IMR-90 (cell line): Measurements from ENCODE around the gene OR2T4. TPM values are rescaled to one million over a fixed set of nuclear protein-coding genes. Genes with fewer than 3 reads are reported as not detected.

Source experiments
- ATAC-seq: fragments of 200-7000 bp; cut with Tn5 transposase; 2 replicates; pipeline ENCODE4 v1.9.1; 2020; ENCODE audit warnings: low read depth, mild to moderate bottlenecking, moderate library complexity
- BruUV-seq: library from RNA; stranded (reverse); fragments of 400-500 nt; replicated peaks from 2 replicates; lab custom pipeline; 2021; lab: Mats Ljungman, UMichigan
- CTCF ChIA-PET: fragments of 300-600 bp; formaldehyde crosslinking; extraction: SDS; loops from one replicate; lab custom pipeline; 2021; ENCODE audit warnings: antibody characterized with exemption; lab: Yijun Ruan, JAX
- POLR2A ChIA-PET: fragments of 300-600 bp; sonication (Branson Sonifier 250); formaldehyde crosslinking; loops from one replicate; lab custom pipeline; 2022; ENCODE audit warnings: antibody characterized with exemption; ENCODE audit not compliant: unreplicated experiment; lab: Charles Lee
- DNase-seq: peaks from one replicate; pipeline ENCODE4 v3.0.0; 2013
- H2AFZ ChIP-seq: replicated peaks from 2 replicates; pipeline ENCODE3; 2013; ENCODE audit warnings: low read length, mild to moderate bottlenecking; ENCODE audit not compliant: poor library complexity
- H2AK5ac ChIP-seq: 2 replicates; pipeline ENCODE4 v1.6.1; 2013; ENCODE audit warnings: low read depth, low read length, inconsistent platforms
- H2AK9ac ChIP-seq: replicated peaks from 2 replicates; pipeline ENCODE3; 2013; ENCODE audit warnings: mild to moderate bottlenecking, low read depth, low read length, moderate library complexity; ENCODE audit not compliant: poor library complexity
- H2BK120ac ChIP-seq: 2 replicates; pipeline ENCODE4 v1.6.1; 2013; ENCODE audit warnings: low read depth, low read length, inconsistent platforms
- H2BK15ac ChIP-seq: 3 replicates; pipeline ENCODE4 v1.6.1; 2013; ENCODE audit warnings: low read depth, low read length, inconsistent platforms
- H2BK20ac ChIP-seq: 2 replicates; pipeline ENCODE4 v1.6.1; 2013; ENCODE audit warnings: low read depth, mild to moderate bottlenecking, inconsistent platforms, low read length, moderate library complexity
- H2BK5ac ChIP-seq: 2 replicates; pipeline ENCODE4 v1.6.1; 2013; ENCODE audit warnings: mild to moderate bottlenecking, low read depth, low read length, inconsistent platforms; ENCODE audit not compliant: poor library complexity, severe bottlenecking
- H3K14ac ChIP-seq: replicated peaks from 2 replicates; pipeline ENCODE4 v1.6.1; 2013; ENCODE audit warnings: low read depth, low read length, inconsistent platforms
- H3K18ac ChIP-seq: 2 replicates; pipeline ENCODE4 v1.6.1; 2013; ENCODE audit warnings: low read depth, low read length, control low read depth
- H3K23ac ChIP-seq: 2 replicates; pipeline ENCODE4 v1.6.1; 2013; ENCODE audit warnings: low read depth, low read length, inconsistent platforms
- H3K27ac ChIP-seq: 2 replicates; pipeline ENCODE4 v1.5.1; 2013; ENCODE audit warnings: mild to moderate bottlenecking, control low read depth, low read length; ENCODE audit not compliant: insufficient read depth
- H3K27me3 ChIP-seq: 2 replicates; pipeline ENCODE4 v1.6.1; 2013; ENCODE audit warnings: low read length; ENCODE audit not compliant: control insufficient read depth, insufficient read depth
- H3K36me3 ChIP-seq: 2 replicates; pipeline ENCODE4 v1.6.1; 2013; ENCODE audit warnings: low read length, mixed read lengths; ENCODE audit not compliant: control insufficient read depth, insufficient read depth
- H3K4ac ChIP-seq: 2 replicates; pipeline ENCODE4 v1.6.1; 2013; ENCODE audit warnings: low read depth, low read length, inconsistent platforms
- H3K4me1 ChIP-seq: 2 replicates; pipeline ENCODE4 v1.6.1; 2013; ENCODE audit warnings: low read length, mixed read lengths; ENCODE audit not compliant: control insufficient read depth, insufficient read depth
- H3K4me2 ChIP-seq: 2 replicates; pipeline ENCODE4 v1.6.1; 2013; ENCODE audit warnings: low read depth, mild to moderate bottlenecking, control low read depth, low read length, moderate library complexity
- H3K4me3 ChIP-seq: 2 replicates; pipeline ENCODE4 v1.5.1; 2013; ENCODE audit warnings: low read depth, mild to moderate bottlenecking, control low read depth, low read length, moderate library complexity; ENCODE audit not compliant: insufficient read depth
- H3K56ac ChIP-seq: 2 replicates; pipeline ENCODE4 v1.6.1; 2013; ENCODE audit warnings: low read length, inconsistent platforms; ENCODE audit not compliant: insufficient read depth; ENCODE audit errors: extremely low read depth
- H3K79me1 ChIP-seq, 2 experiments: 2 replicates each; pipeline ENCODE4 v1.6.1; 2013; ENCODE audit warnings: low read length in 2 of 2, inconsistent platforms in 1 of 2, low read depth in 1 of 2
- H3K9ac ChIP-seq: 2 replicates; pipeline ENCODE4 v1.6.1; 2013; ENCODE audit warnings: low read depth, low read length, control low read depth
- H3K9me1 ChIP-seq: 2 replicates; pipeline ENCODE4 v1.6.1; 2013; ENCODE audit warnings: low read length, inconsistent platforms; ENCODE audit not compliant: insufficient read depth
- H3K9me3 ChIP-seq: 2 replicates; pipeline ENCODE4 v1.6.1; 2013; ENCODE audit warnings: low read length; ENCODE audit not compliant: control insufficient read depth, insufficient read depth
- H4K20me1 ChIP-seq: 2 replicates; pipeline ENCODE4 v1.6.1; 2013; ENCODE audit warnings: low read length, inconsistent platforms; ENCODE audit not compliant: insufficient read depth
- H4K5ac ChIP-seq: 2 replicates; pipeline ENCODE4 v1.6.1; 2013; ENCODE audit warnings: mild to moderate bottlenecking, low read depth, low read length, control low read depth
- H4K8ac ChIP-seq, 2 experiments: 2 replicates each; pipeline ENCODE4 v1.6.1; 2013; ENCODE audit warnings: low read depth in 2 of 2, low read length in 2 of 2, control low read depth in 1 of 2, inconsistent platforms in 1 of 2
- H4K91ac ChIP-seq: 2 replicates; pipeline ENCODE4 v1.6.1; 2013; ENCODE audit warnings: low read depth, low read length, inconsistent platforms; ENCODE audit not compliant: insufficient read depth
- BHLHE40 ChIP-seq: fragments of 150-350 bp; IDR thresholded peaks from 2 replicates; pipeline ENCODE4 v1.6.1; 2016; ENCODE audit warnings: mild to moderate bottlenecking, low read depth, low read length
- MAZ ChIP-seq: IDR thresholded peaks from 2 replicates; pipeline ENCODE4 v1.6.1; 2012; ENCODE audit warnings: low read depth, mild to moderate bottlenecking, low read length, improper control_type of control experiment, moderate library complexity, borderline replicate concordance
- SMC3 ChIP-seq: fragments of 150-350 bp; IDR thresholded peaks from 2 replicates; pipeline ENCODE4 v1.6.1; 2016; ENCODE audit warnings: low read depth, mild to moderate bottlenecking, antibody characterized with exemption, low read length, moderate library complexity
- WGBS, 2 experiments: methylation state at CpG; one replicate each; pipeline versions ENCODE4 v1.1.5 to v1.1.7; 2013; ENCODE audit warnings: missing lambda C conversion rate in 2 of 2; ENCODE audit not compliant: insufficient read length in 1 of 2; ENCODE audit errors: extremely low coverage in 2 of 2; 5-methylcytosine and 5-hydroxymethylcytosine counted together
- dilution Hi-C: fragments of 300-500 bp; cut with HindIII; formaldehyde crosslinking; loops from one replicate; pipeline ENCODE4 v1.14.3; 2018; ENCODE audit warnings: low sequenced_read_pairs; ENCODE audit not compliant: unreplicated experiment
- in situ Hi-C: fragments of 300-500 bp; cut with MboI; formaldehyde crosslinking; loops from 3 replicates; pipeline ENCODE4 v1.14.3; 2019; ENCODE audit warnings: low sequenced_read_pairs, inconsistent platforms, mixed read lengths
- intact Hi-C: fragments of 100-400 bp; cut with micrococcal nuclease; formaldehyde crosslinking; loops from 2 replicates; pipeline ENCODE4 v1.10.0; 2022
- polyA plus RNA-seq, 3 experiments: library from polyadenylated mRNA; depleted of rRNA; stranded (reverse); fragments of >200 nt; gene quantifications; 2 replicates each; pipeline ENCODE4 v1.2.3, GENCODE V29; 2012; ENCODE audit warnings: low replicate concordance in 1 of 3
- total RNA-seq: library from RNA; depleted of rRNA; stranded (reverse); fragments of >200 nt; gene quantifications from 2 replicates; pipeline ENCODE4 v1.2.3, GENCODE V29; 2012
- TF ChIP-seq, protein P1 (sequence below): conservative IDR thresholded peaks from 2 replicates; pipeline ENCODE4 v1.5.1; 2012; ENCODE audit warnings: mild to moderate bottlenecking, low read depth, low read length, improper control_type of control experiment

OR2T4 gene
- total and polyA plus RNA-seq, 2 of the 4 experiments (the other 2 are of a cell fraction) = not detected

GRCh38 chr1:248359415-248359814, 2.0 kb upstream of the OR2T4 start:
- no peaks in the 10 kb centered on the region for H3K4me1 ChIP-seq
- BruUV-seq = no TSS peak
- no peaks in the 10 kb centered on the region for H4K20me1 ChIP-seq
- H3K14ac ChIP-seq = no peak overlapping the region
- DNase-seq = no peak
- H2BK5ac ChIP-seq = no peak overlapping the region
- in situ Hi-C loops (no loop called here), intact Hi-C loops (no loop called here), dilution Hi-C loops (no loop called here)
- no CpG with 5 or more reads among the region's 3 CpGs for WGBS, 2 experiments
- H4K5ac ChIP-seq = no peak overlapping the region
- H2BK15ac ChIP-seq = no peak overlapping the region
- H4K91ac ChIP-seq = no peak overlapping the region
- H2AK5ac ChIP-seq = no peak overlapping the region
- H2AK9ac ChIP-seq = no peak overlapping the region
- H2AFZ ChIP-seq = no peak overlapping the region
- H3K27ac ChIP-seq = no peak overlapping the region
- H3K56ac ChIP-seq = no peak overlapping the region
- H3K9ac ChIP-seq = no peak overlapping the region
- H2BK20ac ChIP-seq = no peak overlapping the region
- H3K18ac ChIP-seq = no peak overlapping the region
- H3K23ac ChIP-seq = no peak overlapping the region
- no peaks in the 10 kb centered on the region for H3K79me1 ChIP-seq
- ChIA-PET POLR2A (no interaction called here), CTCF (no interaction called here)
- no peak for ATAC-seq
- no peaks in the 10 kb centered on the region for H3K27me3 ChIP-seq
- TF ChIP-seq SMC3 = no peak
- TF ChIP-seq BHLHE40 = no peak
- no peak for TF ChIP-seq MAZ
- TF ChIP-seq, protein P1, sequence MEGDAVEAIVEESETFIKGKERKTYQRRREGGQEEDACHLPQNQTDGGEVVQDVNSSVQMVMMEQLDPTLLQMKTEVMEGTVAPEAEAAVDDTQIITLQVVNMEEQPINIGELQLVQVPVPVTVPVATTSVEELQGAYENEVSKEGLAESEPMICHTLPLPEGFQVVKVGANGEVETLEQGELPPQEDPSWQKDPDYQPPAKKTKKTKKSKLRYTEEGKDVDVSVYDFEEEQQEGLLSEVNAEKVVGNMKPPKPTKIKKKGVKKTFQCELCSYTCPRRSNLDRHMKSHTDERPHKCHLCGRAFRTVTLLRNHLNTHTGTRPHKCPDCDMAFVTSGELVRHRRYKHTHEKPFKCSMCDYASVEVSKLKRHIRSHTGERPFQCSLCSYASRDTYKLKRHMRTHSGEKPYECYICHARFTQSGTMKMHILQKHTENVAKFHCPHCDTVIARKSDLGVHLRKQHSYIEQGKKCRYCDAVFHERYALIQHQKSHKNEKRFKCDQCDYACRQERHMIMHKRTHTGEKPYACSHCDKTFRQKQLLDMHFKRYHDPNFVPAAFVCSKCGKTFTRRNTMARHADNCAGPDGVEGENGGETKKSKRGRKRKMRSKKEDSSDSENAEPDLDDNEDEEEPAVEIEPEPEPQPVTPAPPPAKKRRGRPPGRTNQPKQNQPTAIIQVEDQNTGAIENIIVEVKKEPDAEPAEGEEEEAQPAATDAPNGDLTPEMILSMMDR = no peak
- H3K4me3 ChIP-seq = no peak overlapping the region
- peaks cover 17% of the 10 kb centered on the region for H3K9me3 ChIP-seq
- no peaks in the 10 kb centered on the region for H3K9me1 ChIP-seq
- no peak overlapping the region for H3K4me2 ChIP-seq
- no peak overlapping the region for H4K8ac ChIP-seq
- H3K4ac ChIP-seq = no peak overlapping the region
- no peaks in the 10 kb centered on the region for H3K36me3 ChIP-seq
- H2BK120ac ChIP-seq = no peak overlapping the region
